Choroid plexus epithelial cell (primary cell): Measurements from ENCODE around the gene MFN1.

Experiments used
- DNase-seq: peaks from one replicate; pipeline ENCODE4 v3.0.0-alpha.2; 2010; ENCODE audit warnings: low read depth
- H3K4me3 ChIP-seq: 2 replicates; pipeline ENCODE4 v1.5.1; 2011; ENCODE audit warnings: low read depth, mild to moderate bottlenecking, control low read depth, low read length, moderate library complexity
- CTCF ChIP-seq: conservative IDR thresholded peaks from 2 replicates; pipeline ENCODE4 v1.5.1; 2011; ENCODE audit warnings: low read depth, mild to moderate bottlenecking, control low read depth, inconsistent platforms, low read length, moderate library complexity

The MFN1 gene

DNA sequence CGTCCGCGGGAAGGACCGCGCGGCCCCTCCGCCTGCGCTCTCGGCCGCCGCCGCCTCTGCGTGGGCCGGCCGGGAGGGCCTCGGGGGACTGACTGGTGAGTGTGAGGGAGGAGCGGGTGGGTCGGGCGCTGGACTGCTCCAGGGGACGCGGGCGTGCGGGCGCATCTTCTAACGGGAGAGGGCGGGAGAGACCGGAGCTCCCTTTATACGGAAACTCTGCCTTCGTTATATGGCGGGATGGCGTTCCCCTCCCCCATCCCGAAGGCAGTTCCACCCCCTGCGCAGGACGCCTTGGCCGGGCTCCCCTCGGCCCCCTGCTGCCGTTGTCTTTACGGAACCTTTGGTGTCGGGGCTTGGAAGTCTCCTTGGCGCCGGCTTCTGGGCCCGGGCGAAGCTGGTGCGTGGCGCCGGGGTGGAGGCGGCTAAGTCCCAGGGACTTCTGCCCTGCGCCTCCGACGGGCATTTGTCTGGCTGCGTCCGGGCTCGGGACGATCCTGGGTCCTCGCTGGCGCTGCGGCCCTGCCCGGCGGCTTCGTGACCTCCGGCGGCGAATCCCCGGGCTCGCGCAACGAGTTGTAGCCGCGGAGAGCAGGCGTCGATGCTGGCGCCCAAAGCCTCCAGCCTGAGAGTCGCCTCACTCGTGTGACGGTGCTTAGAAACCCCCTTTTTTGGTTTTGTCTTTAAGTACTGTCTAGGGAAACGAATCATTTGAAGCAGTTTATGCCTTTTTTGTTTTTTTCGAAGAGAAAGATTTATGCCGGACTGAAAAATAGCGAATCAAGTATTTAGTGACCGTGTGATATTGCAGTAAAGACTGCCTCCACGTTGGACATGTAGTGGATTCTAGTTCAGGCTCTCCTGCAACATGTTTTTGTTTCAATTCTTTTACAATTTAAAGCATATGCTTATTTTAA lies 24.1 kb upstream of the MFN1 start:
- TF ChIP-seq CTCF, result no peak
- DNase-seq, result peak; percentile 75

GRCh38 chr3:179324270-179324754 lies 23.2 kb upstream of the MFN1 start:
- peak; percentile 65 for DNase-seq
- H3K4me3 ChIP-seq, result peak overlapping the region; percentile 90
- no peak for TF ChIP-seq CTCF

More for the DNA sequence above, 24.1 kb upstream of the MFN1 start:
- peak overlapping the region; percentile 90 for H3K4me3 ChIP-seq

DNA sequence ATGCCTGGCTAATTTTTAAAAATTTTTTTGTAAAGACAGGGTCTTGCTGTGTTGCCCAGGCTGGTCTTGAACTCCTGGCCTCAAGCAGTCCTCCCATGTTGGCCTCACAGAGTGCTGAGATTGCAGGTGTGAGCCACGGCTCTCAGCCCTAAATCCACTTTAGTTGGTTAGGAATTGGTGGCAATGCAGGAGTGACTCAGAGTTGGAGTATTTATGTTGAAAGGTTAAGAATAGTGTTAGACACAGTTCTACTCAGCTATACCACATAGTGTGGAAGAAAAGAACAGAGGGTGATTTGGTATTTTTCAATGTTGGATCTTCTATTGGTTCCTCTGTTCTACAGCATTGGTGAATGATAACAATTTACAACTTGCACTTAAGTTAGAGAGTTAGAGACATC lies 17.1 kb upstream of the MFN1 start:
- no peak overlapping the region for H3K4me3 ChIP-seq
- no peak for TF ChIP-seq CTCF
- peak; percentile 65 for DNase-seq

DNA sequence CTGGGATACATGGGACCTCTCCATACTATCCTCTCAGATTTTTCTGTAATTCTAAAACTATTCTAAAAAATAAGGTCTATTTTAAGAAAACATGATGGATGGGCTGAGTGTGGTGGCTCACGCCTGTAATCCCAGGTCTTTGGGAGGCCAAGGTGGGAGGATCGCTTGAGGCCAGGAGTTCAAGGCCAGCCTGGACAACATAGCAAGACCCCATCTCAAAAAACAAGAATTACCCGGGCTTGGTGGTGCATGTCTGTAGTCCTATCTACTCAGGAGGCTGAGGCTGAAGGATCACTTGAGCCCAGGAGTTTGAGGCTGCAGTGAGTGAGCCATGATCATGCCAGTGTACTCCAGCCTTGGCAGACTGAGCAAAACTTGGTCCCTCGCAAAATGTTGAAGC lies 15.3 kb upstream of the MFN1 start:
- no peak overlapping the region for H3K4me3 ChIP-seq
- no peak for TF ChIP-seq CTCF
- DNase-seq, result no peak

GRCh38 chr3:179333084-179333483 lies 14.4 kb upstream of the MFN1 start:
- TF ChIP-seq CTCF, result no peak
- H3K4me3 ChIP-seq, result no peak overlapping the region
- no peak for DNase-seq

- no peak overlapping the region for H3K4me3 ChIP-seq
- DNase-seq, result no peak
- TF ChIP-seq CTCF, result no peak
Measured at GRCh38 chr3:179336345-179336929, 11.1 kb upstream of the MFN1 start.
